ENCODE results near the gene ERBB4.
A peak's percentile ranks its signal among the peaks of the same experiment; 100 is the strongest.

ERBB4 gene

DNA sequence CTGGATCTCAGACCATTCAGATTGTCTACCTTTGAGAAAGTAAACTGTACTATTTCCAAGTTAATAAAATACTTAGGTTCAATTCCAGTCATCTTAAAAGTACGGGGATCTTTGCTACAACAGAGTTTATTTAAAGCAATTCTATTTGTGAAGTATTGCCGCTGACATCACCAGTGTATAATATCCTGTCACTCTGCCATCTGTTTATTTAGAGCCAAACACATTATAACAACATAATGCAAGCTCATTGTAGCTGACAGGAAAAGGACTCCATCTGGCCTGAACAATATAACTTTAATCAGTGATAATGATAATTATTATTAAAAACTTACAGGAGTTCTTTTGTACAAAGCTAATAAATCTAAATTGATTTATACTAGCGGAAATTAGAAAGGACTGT is 786.8 kb downstream of the ERBB4 start:
- no peak for DNase-seq (ENCODE audit: low spot score)
- Histone ChIP-seq H3K4me3 (no peak overlapping the region), H3K27ac (no peak overlapping the region)
- TF ChIP-seq, protein P1, sequence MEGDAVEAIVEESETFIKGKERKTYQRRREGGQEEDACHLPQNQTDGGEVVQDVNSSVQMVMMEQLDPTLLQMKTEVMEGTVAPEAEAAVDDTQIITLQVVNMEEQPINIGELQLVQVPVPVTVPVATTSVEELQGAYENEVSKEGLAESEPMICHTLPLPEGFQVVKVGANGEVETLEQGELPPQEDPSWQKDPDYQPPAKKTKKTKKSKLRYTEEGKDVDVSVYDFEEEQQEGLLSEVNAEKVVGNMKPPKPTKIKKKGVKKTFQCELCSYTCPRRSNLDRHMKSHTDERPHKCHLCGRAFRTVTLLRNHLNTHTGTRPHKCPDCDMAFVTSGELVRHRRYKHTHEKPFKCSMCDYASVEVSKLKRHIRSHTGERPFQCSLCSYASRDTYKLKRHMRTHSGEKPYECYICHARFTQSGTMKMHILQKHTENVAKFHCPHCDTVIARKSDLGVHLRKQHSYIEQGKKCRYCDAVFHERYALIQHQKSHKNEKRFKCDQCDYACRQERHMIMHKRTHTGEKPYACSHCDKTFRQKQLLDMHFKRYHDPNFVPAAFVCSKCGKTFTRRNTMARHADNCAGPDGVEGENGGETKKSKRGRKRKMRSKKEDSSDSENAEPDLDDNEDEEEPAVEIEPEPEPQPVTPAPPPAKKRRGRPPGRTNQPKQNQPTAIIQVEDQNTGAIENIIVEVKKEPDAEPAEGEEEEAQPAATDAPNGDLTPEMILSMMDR (IDR thresholded peaks at IDR 0.05) = no peak

DNA sequence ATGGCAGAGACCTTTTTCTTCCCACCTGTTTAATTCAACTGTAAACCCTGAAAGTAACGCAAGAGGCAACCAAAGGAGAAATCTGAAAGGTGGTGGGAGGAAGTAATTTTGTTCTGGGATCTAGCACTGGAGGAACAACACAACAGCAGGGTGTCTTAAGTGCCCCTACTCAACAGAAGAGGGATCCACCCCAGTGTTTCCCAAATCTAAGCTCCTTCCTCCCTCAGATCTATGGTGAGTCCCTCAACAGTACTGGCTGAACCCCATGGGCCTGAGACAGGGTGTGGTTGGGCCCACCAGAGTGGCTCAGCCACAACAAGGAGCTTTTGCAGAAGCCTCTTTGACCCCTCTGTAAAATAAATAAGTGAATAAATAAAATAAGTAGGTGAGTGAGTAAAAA is 790.3 kb downstream of the ERBB4 start:
- Histone ChIP-seq H3K27ac (no peak overlapping the region), H3K4me3 (no peak overlapping the region)
- TF ChIP-seq, protein P1 (IDR thresholded peaks at IDR 0.05) = no peak
- DNase-seq (ENCODE audit: low spot score) = no peak

DNA sequence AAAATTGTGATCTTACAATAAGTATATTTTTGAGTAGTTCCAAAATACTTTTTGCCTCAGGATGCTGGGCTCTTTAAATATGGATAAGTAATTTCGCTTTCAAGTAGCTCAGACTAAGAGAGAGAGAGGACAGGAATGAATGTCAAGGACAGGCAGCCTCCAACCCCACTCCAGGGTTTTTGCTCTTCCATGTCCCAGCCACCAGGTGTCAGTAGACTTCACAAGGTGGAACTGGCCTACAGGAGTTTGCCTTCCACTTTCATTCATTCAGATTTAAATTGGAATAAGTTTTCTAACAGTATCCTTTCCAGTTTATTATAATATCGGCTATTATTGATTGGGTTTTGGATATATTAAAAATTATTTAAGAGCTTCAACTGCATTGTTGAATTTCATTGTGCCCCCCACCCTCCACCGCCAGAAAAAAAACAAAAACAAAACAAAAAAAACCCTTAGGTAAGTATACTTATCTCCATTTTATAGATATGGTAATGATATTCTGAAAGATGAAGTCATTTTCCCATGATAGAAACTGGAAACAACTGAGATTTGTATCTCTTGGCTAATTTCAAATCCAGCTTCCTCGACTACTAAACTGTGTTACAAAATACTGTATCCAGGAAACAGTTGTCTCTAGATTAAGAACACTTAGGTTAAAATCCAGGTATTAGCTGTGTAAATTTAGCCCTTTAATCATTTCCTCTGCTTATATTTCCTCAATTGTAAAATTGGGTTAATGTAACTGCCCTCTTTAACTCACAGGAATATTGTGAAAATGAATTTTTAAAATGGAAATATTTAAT is 793.1 kb downstream of the ERBB4 start:
- no peak overlapping the region for H3K27ac ChIP-seq
- no peak overlapping the region for H3K4me3 ChIP-seq
- TF ChIP-seq, protein P1 (IDR thresholded peaks at IDR 0.05) = peak; percentile 44
- no peak for DNase-seq (ENCODE audit: low spot score)

DNA sequence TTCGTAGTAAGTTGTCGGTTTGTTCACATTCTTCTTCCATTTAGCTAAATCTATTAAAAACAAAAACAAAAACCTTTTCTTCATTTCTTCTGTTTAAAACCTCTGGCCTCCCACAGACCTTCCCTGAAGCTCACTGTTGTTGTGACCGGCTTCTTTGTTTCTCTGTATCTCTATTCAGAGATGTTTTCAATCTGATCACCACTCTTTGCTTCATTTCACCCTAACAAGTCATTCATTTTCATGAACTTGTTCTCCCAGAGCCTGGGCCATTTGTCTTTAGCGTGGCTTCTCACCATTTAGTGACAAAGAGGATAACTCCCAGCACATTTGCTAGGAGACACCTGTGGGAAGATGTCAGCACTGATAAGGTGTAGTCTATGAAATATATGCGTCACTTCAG is 794.2 kb downstream of the ERBB4 start:
- no peak overlapping the region for H3K4me3 ChIP-seq
- no peak for DNase-seq (ENCODE audit: low spot score)
- no peak overlapping the region for H3K27ac ChIP-seq
- TF ChIP-seq, protein P1 (IDR thresholded peaks at IDR 0.05) = no peak

DNA sequence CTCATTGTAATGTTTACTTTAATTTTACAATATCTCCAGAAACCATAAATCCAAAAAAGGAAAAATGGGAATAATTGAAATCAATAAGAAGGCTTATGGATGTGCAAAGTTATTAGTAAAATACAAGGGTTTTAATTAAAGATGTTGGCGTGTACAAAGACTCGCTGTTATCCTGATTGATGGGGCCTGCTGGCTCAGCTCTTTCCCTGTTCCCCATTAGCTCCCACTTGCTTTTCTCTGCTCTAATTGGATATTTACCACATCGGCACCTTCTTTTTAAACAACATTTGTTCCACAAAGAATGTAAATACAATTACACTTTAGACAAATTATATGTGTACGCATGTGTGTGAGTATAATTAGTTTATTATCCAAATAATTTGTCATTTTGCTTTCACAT is 796.6 kb downstream of the ERBB4 start:
- no peak overlapping the region for H3K27ac ChIP-seq
- H3K4me3 ChIP-seq = no peak overlapping the region
- TF ChIP-seq, protein P1 (IDR thresholded peaks at IDR 0.05) = no peak
- DNase-seq (ENCODE audit: low spot score) = no peak

DNA sequence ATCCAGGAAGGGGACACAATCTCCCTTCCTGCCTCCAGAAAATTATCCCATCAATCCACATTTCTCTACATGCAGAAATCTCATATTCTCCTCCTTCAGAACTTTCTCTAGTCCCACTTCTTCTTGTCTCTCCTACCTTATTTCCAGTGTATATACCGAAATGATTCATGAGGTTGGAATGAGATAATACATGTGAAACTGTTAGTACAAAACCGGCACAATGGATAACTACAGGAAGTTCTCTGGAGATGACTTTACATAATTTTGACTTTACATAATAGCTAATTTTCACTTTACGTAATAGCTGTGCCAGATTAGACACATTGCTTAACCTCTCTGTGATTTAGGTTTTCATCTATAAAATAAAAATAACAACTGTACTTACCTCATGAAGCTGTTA is 801.3 kb downstream of the ERBB4 start:
- TF ChIP-seq, protein P1 (IDR thresholded peaks at IDR 0.05) = no peak
- Histone ChIP-seq H3K4me3 (no peak overlapping the region), H3K27ac (no peak overlapping the region)
- no peak for DNase-seq (ENCODE audit: low spot score)

DNA sequence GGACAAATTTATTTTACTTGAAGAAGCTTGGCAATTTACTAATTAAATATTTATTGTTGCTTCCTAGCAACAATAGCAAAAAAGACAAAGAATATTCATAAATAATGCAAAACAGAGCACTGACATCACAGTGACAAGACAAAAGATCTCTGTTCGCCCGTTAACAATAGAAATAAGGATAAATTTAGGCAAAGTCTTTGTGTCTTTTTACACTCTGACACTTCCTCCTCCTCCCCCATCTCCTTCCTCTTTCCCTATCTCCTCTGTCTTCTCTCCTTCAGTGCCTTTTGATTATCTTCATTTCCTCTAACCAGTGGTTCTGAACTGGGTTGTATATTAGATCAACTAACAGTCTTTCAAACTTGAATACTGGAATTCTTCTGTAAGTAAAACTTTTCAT is 808.4 kb downstream of the ERBB4 start:
- Histone ChIP-seq H3K4me3 (no peak overlapping the region), H3K27ac (no peak overlapping the region)
- DNase-seq (ENCODE audit: low spot score) = no peak
- TF ChIP-seq, protein P1 (IDR thresholded peaks at IDR 0.05) = no peak
